HepG2 (cell line): ENCODE measurements around the gene AQP5. TPM values are rescaled to one million over a fixed set of nuclear protein-coding genes. Genes with fewer than 3 reads are reported as not detected.

Experiments used
- ARID5B ChIP-seq: IDR thresholded peaks from 2 replicates; pipeline ENCODE4 v1.4.0; 2020; ENCODE audit warnings: mild to moderate bottlenecking, missing genetic modification reagents
- ATF7 ChIP-seq, 2 experiments: fragments of 450-650 bp in 1 of 2; sonication (generic) in 1 of 2; formaldehyde crosslinking in 1 of 2; IDR thresholded peaks; 2 replicates each; pipeline versions ENCODE4 v1.4.0 to v1.6.1; 2016 to 2020; ENCODE audit warnings: antibody characterized with exemption in 1 of 2, mild to moderate bottlenecking in 1 of 2, missing genetic modification reagents in 1 of 2
- ATF7-NPFF ChIP-seq: sonication (generic); formaldehyde crosslinking; IDR thresholded peaks from 2 replicates; pipeline ENCODE4 v1.8.1; 2023; ENCODE audit warnings: mild to moderate bottlenecking, low read depth, missing genetic modification reagents, moderate library complexity
- EED ChIP-seq: sonication (generic); formaldehyde crosslinking; IDR thresholded peaks from 2 replicates; pipeline ENCODE4 v1.5.0; 2020; ENCODE audit warnings: mild to moderate bottlenecking, missing genetic modification reagents
- MXD3 ChIP-seq: IDR thresholded peaks from 2 replicates; pipeline ENCODE4 v1.6.1; 2016; ENCODE audit warnings: mild to moderate bottlenecking, missing biosample characterization, missing genetic modification reagents
- NCOA2 ChIP-seq: sonication (generic); formaldehyde crosslinking; IDR thresholded peaks from 2 replicates; pipeline ENCODE4 v1.8.0; 2022; ENCODE audit warnings: inconsistent platforms
- NFKB2 ChIP-seq: sonication (generic); formaldehyde crosslinking; IDR thresholded peaks from 2 replicates; pipeline ENCODE4 v1.4.0; 2020; ENCODE audit warnings: missing genetic modification reagents, borderline replicate concordance
- SNRNP70 ChIP-seq: fragments of 200-400 bp; formaldehyde crosslinking; IDR thresholded peaks from 2 replicates; pipeline ENCODE4 v1.6.1; 2017; ENCODE audit warnings: mild to moderate bottlenecking, low read depth, low read length, moderate library complexity
- SPEN ChIP-seq: sonication (generic); formaldehyde crosslinking; IDR thresholded peaks from 2 replicates; pipeline ENCODE4 v1.5.1; 2020; ENCODE audit warnings: low read depth, mild to moderate bottlenecking, missing genetic modification reagents
- TGIF2 ChIP-seq: IDR thresholded peaks from 2 replicates; pipeline ENCODE4 v1.6.1; 2016; ENCODE audit warnings: control low read depth, missing compliant biosample characterization
- TP53 ChIP-seq: sonication (generic); formaldehyde crosslinking; conservative IDR thresholded peaks from 2 replicates; pipeline ENCODE4 v1.4.0; 2020; ENCODE audit warnings: missing genetic modification reagents
- YEATS2 ChIP-seq: sonication (generic); formaldehyde crosslinking; IDR thresholded peaks from 2 replicates; pipeline ENCODE4 v1.4.0; 2020; ENCODE audit warnings: missing genetic modification reagents, borderline replicate concordance
- ZFP36L1 ChIP-seq: sonication (generic); formaldehyde crosslinking; IDR thresholded peaks from 2 replicates; pipeline ENCODE4 v1.8.0; 2022; ENCODE audit warnings: mild to moderate bottlenecking, missing genetic modification reagents, moderate library complexity
- ZFP41 ChIP-seq: sonication (generic); formaldehyde crosslinking; IDR thresholded peaks from 2 replicates; pipeline ENCODE4 v1.4.0; 2020; ENCODE audit warnings: mild to moderate bottlenecking, missing genetic modification reagents, borderline replicate concordance
- ZNF121 ChIP-seq: sonication (generic); formaldehyde crosslinking; IDR thresholded peaks from 2 replicates; pipeline ENCODE4 v1.5.0; 2020; ENCODE audit warnings: mild to moderate bottlenecking, missing genetic modification reagents
- ZNF230 ChIP-seq: sonication (generic); formaldehyde crosslinking; IDR thresholded peaks from 2 replicates; pipeline ENCODE4 v1.4.0; 2020; ENCODE audit warnings: mild to moderate bottlenecking, missing genetic modification reagents
- ZNF296 ChIP-seq: sonication (generic); formaldehyde crosslinking; conservative IDR thresholded peaks from 2 replicates; pipeline ENCODE4 v1.5.0; 2020; ENCODE audit warnings: mild to moderate bottlenecking, missing genetic modification reagents
- ZNF432 ChIP-seq: sonication (generic); formaldehyde crosslinking; IDR thresholded peaks from 2 replicates; pipeline ENCODE4 v1.5.0; 2020; ENCODE audit warnings: missing genetic modification reagents, mild to moderate bottlenecking, borderline replicate concordance
- ZNF556 ChIP-seq: sonication (generic); formaldehyde crosslinking; IDR thresholded peaks from 2 replicates; pipeline ENCODE4 v1.4.0; 2020; ENCODE audit warnings: mild to moderate bottlenecking, missing genetic modification reagents, borderline replicate concordance
- ZNF557 ChIP-seq: sonication (generic); formaldehyde crosslinking; IDR thresholded peaks from 2 replicates; pipeline ENCODE4 v1.4.0; 2020; ENCODE audit warnings: missing genetic modification reagents
- ZNF670 ChIP-seq: sonication (generic); formaldehyde crosslinking; IDR thresholded peaks from 2 replicates; pipeline ENCODE4 v1.8.0; 2022; ENCODE audit warnings: mild to moderate bottlenecking, missing genetic modification reagents, borderline replicate concordance
- ZNF687 ChIP-seq: sonication (generic); formaldehyde crosslinking; IDR thresholded peaks from 2 replicates; pipeline ENCODE4 v1.5.1; 2020; ENCODE audit warnings: mild to moderate bottlenecking, missing genetic modification reagents, moderate library complexity
- ZNF788 ChIP-seq: sonication (generic); formaldehyde crosslinking; IDR thresholded peaks from 2 replicates; pipeline ENCODE4 v1.5.0; 2020; ENCODE audit warnings: mild to moderate bottlenecking, missing genetic modification reagents, borderline replicate concordance
- polyA plus RNA-seq, 8 experiments: library from polyadenylated mRNA; depleted of rRNA in 3 of 8; stranded (reverse) in 7 of 8; unstranded in 1 of 8; fragments of >200 nt; fragmentation: Illumina TruSeq in 4 of 8; extraction: Trizol in 4 of 8; gene quantifications; 2 replicates each; pipeline versions ENCODE4 v1.2.1 to v1.2.3, GENCODE V29; 2011 to 2016; ENCODE audit warnings: low read depth in 4 of 8, missing spikeins in 1 of 8, mixed read lengths in 1 of 8; ENCODE audit not compliant: insufficient read depth in 1 of 8
- total RNA-seq, 5 experiments: library from RNA; depleted of rRNA; stranded (reverse); fragments of >200 nt; fragmentation: Illumina TruSeq; extraction: Trizol; gene quantifications; 2 replicates each; pipeline ENCODE4 v1.2.3, GENCODE V29; 2016; ENCODE audit warnings: low read depth in 1 of 5

The AQP5 gene
- total and polyA plus RNA-seq, 2 of the 13 experiments (the other 11 are each of a cell fraction or from before 2014, with no cell fraction given) = not detected

GRCh38 chr12:49974231-49974675 lies 12.6 kb downstream of the AQP5 start (continued):
- TF ChIP-seq ZNF687 (CRISPR knock-in tag) = peak; percentile 62
- TF ChIP-seq ARID5B (CRISPR knock-in tag) = 0 out of 2 replicates have a peak, but pooled peaks have one; percentile 17
- TF ChIP-seq ZFP36L1 (CRISPR knock-in tag) = no peak
- no peak for TF ChIP-seq ZNF556 (CRISPR knock-in tag)
- no peak for TF ChIP-seq ZNF670 (CRISPR knock-in tag)
- no peak for TF ChIP-seq ZFP41 (CRISPR knock-in tag)
- TF ChIP-seq ZNF557 (CRISPR knock-in tag) = no peak
- TF ChIP-seq SNRNP70 = no peak
- TF ChIP-seq ZNF230 = 0 out of 2 replicates have a peak, but pooled peaks have one; percentile 35
- TF ChIP-seq NFKB2 = no peak
- peak; percentile 35; the same call in 1 of the 2 replicates for TF ChIP-seq SPEN (CRISPR knock-in tag)
- no peak for TF ChIP-seq ATF7 (IDR thresholded peaks at IDR 0.05)
- no peak for TF ChIP-seq ATF7 (CRISPR knock-in tag; IDR thresholded peaks at IDR 0.05)
- no peak for TF ChIP-seq NCOA2 (CRISPR knock-in tag)
- TF ChIP-seq ZNF121 (CRISPR knock-in tag) = no peak
- TF ChIP-seq ATF7-NPFF (CRISPR knock-in tag) = no peak
- TF ChIP-seq ZNF788 (CRISPR knock-in tag) = peak; percentile 35; the same call in 1 of the 2 replicates
- TF ChIP-seq ZNF296 (CRISPR knock-in tag) = 0 out of 2 replicates have a peak, but pooled peaks have one; percentile 45
- TF ChIP-seq TGIF2 (CRISPR knock-in tag) = 0 out of 2 replicates have a peak, but pooled peaks have one; percentile 20
- TF ChIP-seq MXD3 = no peak
- TF ChIP-seq EED (CRISPR knock-in tag) = 0 out of 2 replicates have a peak, but pooled peaks have one; percentile 9
- no peak for TF ChIP-seq TP53 (CRISPR knock-in tag)
- TF ChIP-seq YEATS2 (CRISPR knock-in tag) = no peak
- TF ChIP-seq ZNF432 = no peak
